Measurements from ENCODE around the gene GRAMD1A.

GRCh38 chr19:35034588-35035382, 34.7 kb downstream of the GRAMD1A start:
- TF ChIP-seq, protein P1, sequence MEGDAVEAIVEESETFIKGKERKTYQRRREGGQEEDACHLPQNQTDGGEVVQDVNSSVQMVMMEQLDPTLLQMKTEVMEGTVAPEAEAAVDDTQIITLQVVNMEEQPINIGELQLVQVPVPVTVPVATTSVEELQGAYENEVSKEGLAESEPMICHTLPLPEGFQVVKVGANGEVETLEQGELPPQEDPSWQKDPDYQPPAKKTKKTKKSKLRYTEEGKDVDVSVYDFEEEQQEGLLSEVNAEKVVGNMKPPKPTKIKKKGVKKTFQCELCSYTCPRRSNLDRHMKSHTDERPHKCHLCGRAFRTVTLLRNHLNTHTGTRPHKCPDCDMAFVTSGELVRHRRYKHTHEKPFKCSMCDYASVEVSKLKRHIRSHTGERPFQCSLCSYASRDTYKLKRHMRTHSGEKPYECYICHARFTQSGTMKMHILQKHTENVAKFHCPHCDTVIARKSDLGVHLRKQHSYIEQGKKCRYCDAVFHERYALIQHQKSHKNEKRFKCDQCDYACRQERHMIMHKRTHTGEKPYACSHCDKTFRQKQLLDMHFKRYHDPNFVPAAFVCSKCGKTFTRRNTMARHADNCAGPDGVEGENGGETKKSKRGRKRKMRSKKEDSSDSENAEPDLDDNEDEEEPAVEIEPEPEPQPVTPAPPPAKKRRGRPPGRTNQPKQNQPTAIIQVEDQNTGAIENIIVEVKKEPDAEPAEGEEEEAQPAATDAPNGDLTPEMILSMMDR (IDR thresholded peaks at IDR 0.05): no peak
- TF ChIP-seq POLR2A (IDR thresholded peaks at IDR 0.05): no peak
